PC-3 (cell line): ENCODE data around the gene TUBB1.

Source experiments
- EZH2 ChIP-seq: fragments of 300-600 bp; sonication (generic); IDR thresholded peaks from one replicate; pipeline ENCODE4 v1.6.1; 2017; ENCODE audit warnings: antibody characterized with exemption, mild to moderate bottlenecking, low read length; ENCODE audit not compliant: unreplicated experiment
- TF ChIP-seq, protein P1 (sequence below): fragments of 300-600 bp; sonication (generic); conservative IDR thresholded peaks from 2 replicates; pipeline ENCODE4 v1.5.1; 2017; ENCODE audit warnings: antibody characterized with exemption, low read depth, mild to moderate bottlenecking, low read length

DNA sequence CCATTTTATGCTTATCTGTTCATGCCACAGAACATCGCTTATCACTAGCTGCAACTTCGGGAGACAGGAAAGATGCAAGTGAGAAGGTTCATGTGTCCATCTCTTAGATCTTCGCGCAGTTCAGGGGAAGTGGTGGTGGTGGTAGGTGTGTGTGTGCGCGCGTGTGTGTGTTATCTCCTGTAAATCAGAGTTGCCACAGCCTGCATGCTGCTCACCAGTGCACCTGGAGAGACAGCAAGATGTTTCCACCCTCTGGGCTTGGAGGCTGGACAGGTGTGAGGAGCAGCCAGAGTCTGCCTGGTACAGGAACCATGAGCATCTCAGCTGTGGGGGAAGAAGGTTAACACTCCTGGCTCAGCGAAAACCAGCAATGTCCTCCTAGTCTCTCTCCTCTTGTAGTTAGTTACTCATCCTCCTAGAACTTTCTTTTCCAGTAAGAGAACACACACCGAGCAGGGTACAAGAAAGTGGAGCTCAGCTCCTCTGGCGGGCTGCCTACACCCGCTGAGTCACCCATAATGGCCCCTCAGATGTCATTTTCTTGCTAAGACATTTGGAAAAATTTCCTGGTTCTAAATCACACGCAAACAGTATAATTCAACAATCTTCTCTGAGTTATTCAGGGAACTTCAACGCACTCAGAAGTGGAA is 5.1 kb upstream of the TUBB1 start:
- TF ChIP-seq, protein P1, sequence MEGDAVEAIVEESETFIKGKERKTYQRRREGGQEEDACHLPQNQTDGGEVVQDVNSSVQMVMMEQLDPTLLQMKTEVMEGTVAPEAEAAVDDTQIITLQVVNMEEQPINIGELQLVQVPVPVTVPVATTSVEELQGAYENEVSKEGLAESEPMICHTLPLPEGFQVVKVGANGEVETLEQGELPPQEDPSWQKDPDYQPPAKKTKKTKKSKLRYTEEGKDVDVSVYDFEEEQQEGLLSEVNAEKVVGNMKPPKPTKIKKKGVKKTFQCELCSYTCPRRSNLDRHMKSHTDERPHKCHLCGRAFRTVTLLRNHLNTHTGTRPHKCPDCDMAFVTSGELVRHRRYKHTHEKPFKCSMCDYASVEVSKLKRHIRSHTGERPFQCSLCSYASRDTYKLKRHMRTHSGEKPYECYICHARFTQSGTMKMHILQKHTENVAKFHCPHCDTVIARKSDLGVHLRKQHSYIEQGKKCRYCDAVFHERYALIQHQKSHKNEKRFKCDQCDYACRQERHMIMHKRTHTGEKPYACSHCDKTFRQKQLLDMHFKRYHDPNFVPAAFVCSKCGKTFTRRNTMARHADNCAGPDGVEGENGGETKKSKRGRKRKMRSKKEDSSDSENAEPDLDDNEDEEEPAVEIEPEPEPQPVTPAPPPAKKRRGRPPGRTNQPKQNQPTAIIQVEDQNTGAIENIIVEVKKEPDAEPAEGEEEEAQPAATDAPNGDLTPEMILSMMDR = no peak
- no peak for TF ChIP-seq EZH2
